Lung (tissue), 12 donors: Measurements from ENCODE around the gene SLC16A10. TPM values are rescaled to one million over a fixed set of nuclear protein-coding genes. Genes with fewer than 3 reads are reported as not detected.

Experiments used
- ATAC-seq: fragments of 200-7000 bp; cut with Tn5 transposase; one replicate; pipeline ENCODE4 v1.9.1; 2020; ENCODE audit warnings: moderate number of reproducible peaks; ENCODE audit not compliant: insufficient read depth, low FRiP score
- DNase-seq, 3 donors: peaks; one replicate each; pipeline ENCODE4 v3.0.0-alpha.2; 2013 to 2017
- H3K27ac ChIP-seq, 2 donors: one replicate each; pipeline ENCODE4 v1.5.1; 2013; ENCODE audit warnings: mild to moderate bottlenecking in 2 of 2, moderate library complexity in 2 of 2, control low read depth in 1 of 2, inconsistent platforms in 1 of 2, low read depth in 1 of 2, low read length in 1 of 2
- H3K27me3 ChIP-seq, 3 donors: one replicate each; pipeline ENCODE4 v1.5.1; 2013; ENCODE audit warnings: low read length in 2 of 3; ENCODE audit not compliant: control insufficient read depth in 3 of 3, insufficient read depth in 3 of 3
- H3K36me3 ChIP-seq, 4 donors: one replicate each; pipeline ENCODE4 v1.5.1; 2013; ENCODE audit warnings: low read length in 4 of 4, mild to moderate bottlenecking in 1 of 4, moderate library complexity in 1 of 4; ENCODE audit not compliant: control insufficient read depth in 4 of 4, insufficient read depth in 4 of 4
- H3K4me1 ChIP-seq, 5 donors: one replicate each; pipeline ENCODE4 v1.5.1; 2013; ENCODE audit warnings: low read length in 5 of 5, mild to moderate bottlenecking in 2 of 5, moderate library complexity in 1 of 5; ENCODE audit not compliant: control insufficient read depth in 5 of 5, insufficient read depth in 5 of 5
- H3K4me3 ChIP-seq: one replicate; pipeline ENCODE4 v1.5.1; 2013; ENCODE audit warnings: mild to moderate bottlenecking, control low read depth, moderate library complexity
- H3K9ac ChIP-seq, 2 donors: one replicate each; pipeline ENCODE4 v1.5.1; 2013; ENCODE audit warnings: low read length in 2 of 2, control low read depth in 1 of 2; ENCODE audit not compliant: insufficient read depth in 1 of 2
- H3K9me3 ChIP-seq, 4 donors: one replicate each; pipeline ENCODE4 v1.5.1; 2013; ENCODE audit warnings: low read length in 3 of 4, mild to moderate bottlenecking in 1 of 4, moderate library complexity in 1 of 4; ENCODE audit not compliant: control insufficient read depth in 4 of 4, insufficient read depth in 3 of 4
- WGBS, 2 donors: extraction: QIAGEN DNeasy Blood & Tissue Kit; methylation state at CpG; one replicate each; pipeline ENCODE4 v1.1.7; 2013; 5-methylcytosine and 5-hydroxymethylcytosine counted together
- polyA plus RNA-seq, 2 donors: library from polyadenylated mRNA; stranded (reverse); fragments of 200-250 nt; gene quantifications; one replicate each; pipeline ENCODE4 v1.2.1, GENCODE V29; 2013
- total RNA-seq, 2 donors: library from RNA; depleted of rRNA in 1 of 2; stranded (reverse); fragments of >200 nt in 1 of 2; gene quantifications; one replicate each; pipeline ENCODE4 v1.2.1, GENCODE V29; 2014 to 2021
- TF ChIP-seq, protein P1 (sequence below): IDR thresholded peaks from 2 replicates; pipeline ENCODE4 v1.5.1; 2012; ENCODE audit warnings: mild to moderate bottlenecking; ENCODE audit errors: control extremely low read depth, extremely low read depth
- donor health status: control.
- donor health status: control.
- donor health status: Bipolar disorder and iron deficiency.
- donor health status: healthy.
- donor health status: DM: yes; HTN: yes; CAD: no.

Gene SLC16A10
- total and polyA plus RNA-seq, 4 donors = 2.0 to 10.5 (median 9.6) TPM

- H3K4me3 ChIP-seq = no peak overlapping the region
- no peak overlapping the region for H3K9ac ChIP-seq
- no peaks in the 10 kb centered on the region for H3K4me1 ChIP-seq
- ATAC-seq (no peak), DNase-seq (no peak)
- no peaks in the 10 kb centered on the region for H3K9me3 ChIP-seq
- H3K27me3 ChIP-seq = no peaks in the 10 kb centered on the region
- no peak overlapping the region for H3K27ac ChIP-seq
- TF ChIP-seq, protein P1, sequence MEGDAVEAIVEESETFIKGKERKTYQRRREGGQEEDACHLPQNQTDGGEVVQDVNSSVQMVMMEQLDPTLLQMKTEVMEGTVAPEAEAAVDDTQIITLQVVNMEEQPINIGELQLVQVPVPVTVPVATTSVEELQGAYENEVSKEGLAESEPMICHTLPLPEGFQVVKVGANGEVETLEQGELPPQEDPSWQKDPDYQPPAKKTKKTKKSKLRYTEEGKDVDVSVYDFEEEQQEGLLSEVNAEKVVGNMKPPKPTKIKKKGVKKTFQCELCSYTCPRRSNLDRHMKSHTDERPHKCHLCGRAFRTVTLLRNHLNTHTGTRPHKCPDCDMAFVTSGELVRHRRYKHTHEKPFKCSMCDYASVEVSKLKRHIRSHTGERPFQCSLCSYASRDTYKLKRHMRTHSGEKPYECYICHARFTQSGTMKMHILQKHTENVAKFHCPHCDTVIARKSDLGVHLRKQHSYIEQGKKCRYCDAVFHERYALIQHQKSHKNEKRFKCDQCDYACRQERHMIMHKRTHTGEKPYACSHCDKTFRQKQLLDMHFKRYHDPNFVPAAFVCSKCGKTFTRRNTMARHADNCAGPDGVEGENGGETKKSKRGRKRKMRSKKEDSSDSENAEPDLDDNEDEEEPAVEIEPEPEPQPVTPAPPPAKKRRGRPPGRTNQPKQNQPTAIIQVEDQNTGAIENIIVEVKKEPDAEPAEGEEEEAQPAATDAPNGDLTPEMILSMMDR = no peak
- H3K36me3 ChIP-seq = no peaks in the 10 kb centered on the region
- 97 to 98% methylated on average over 2 of the region's 2 CpGs for WGBS, 2 donors
These were observed 89.4 kb downstream of the SLC16A10 start for GRCh38 chr6:111176760-111177099.

DNA sequence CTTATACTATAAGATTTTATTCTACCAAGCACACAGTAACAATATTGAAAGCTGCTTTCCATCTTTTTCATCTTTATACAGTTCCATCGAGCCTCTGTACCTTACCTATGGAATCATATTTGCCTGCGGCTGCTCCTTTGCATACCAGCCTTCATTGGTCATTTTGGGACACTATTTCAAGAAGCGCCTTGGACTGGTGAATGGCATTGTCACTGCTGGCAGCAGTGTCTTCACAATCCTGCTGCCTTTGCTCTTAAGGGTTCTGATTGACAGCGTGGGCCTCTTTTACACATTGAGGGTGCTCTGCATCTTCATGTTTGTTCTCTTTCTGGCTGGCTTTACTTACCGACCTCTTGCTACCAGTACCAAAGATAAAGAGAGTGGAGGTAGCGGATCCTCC lies 89.8 kb downstream of the SLC16A10 start:
- no peak for ATAC-seq
- Histone ChIP-seq H3K27ac (no peak overlapping the region), H3K4me3 (no peak overlapping the region), H3K27me3 (no peaks in the 10 kb centered on the region), H3K4me1 (no peaks in the 10 kb centered on the region), H3K9ac (no peak overlapping the region), H3K36me3 (no peaks in the 10 kb centered on the region), H3K9me3 (no peaks in the 10 kb centered on the region)
- WGBS, 2 donors = 93 to 95% methylated on average over 6 of the region's 6 CpGs
- TF ChIP-seq, protein P1 = no peak
- no peak for DNase-seq

GRCh38 chr6:111183702-111184517 lies 96.6 kb downstream of the SLC16A10 start:
- Histone ChIP-seq H3K4me1 (no peaks in the 10 kb centered on the region), H3K9ac (no peak overlapping the region), H3K27ac (no peak overlapping the region), H3K27me3 (no peaks in the 10 kb centered on the region), H3K9me3 (no peaks in the 10 kb centered on the region), H3K4me3 (no peak overlapping the region), H3K36me3 (no peaks in the 10 kb centered on the region)
- ATAC-seq = no peak
- TF ChIP-seq, protein P1 = no peak
- no peak for DNase-seq
- WGBS, 2 donors = 70 to 88% methylated on average over 5 of the region's 5 CpGs
